DOHH2 (cell line): ENCODE measurements around the gene PPP1CC.

Source experiments
- EZH2phosphoT487 ChIP-seq: fragments of 200-600 bp; sonication (generic); IDR thresholded peaks from 2 replicates; pipeline ENCODE4 v1.6.1; 2017; ENCODE audit warnings: borderline replicate concordance, mild to moderate bottlenecking, antibody characterized with exemption, low read length, moderate library complexity, mixed read lengths
- TF ChIP-seq, protein P1 (sequence below): fragments of 200-600 bp; sonication (generic); IDR thresholded peaks from one replicate; pipeline ENCODE4 v1.5.1; 2014; ENCODE audit warnings: antibody characterized with exemption, mild to moderate bottlenecking, low read depth, low read length; ENCODE audit not compliant: poor library complexity, severe bottlenecking

DNA sequence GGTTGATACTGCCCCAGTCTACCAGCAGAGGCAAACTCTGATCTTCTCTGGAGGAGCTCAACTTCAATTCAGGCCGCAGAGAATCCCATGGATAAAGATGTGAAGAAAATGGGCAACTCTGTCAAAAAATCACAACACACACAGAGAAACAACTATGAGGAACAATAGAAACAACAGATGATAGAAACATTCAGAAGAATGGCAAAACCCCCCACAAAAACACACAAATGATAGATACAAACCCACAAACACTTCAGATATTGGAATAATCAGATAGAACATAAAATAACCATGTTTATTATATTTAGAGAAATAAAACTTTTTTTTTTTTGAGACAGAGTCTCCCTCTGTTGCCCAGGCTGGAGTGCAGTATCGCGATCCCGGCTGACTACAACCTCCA, 33.8 kb downstream of the PPP1CC start:
- TF ChIP-seq, protein P1, sequence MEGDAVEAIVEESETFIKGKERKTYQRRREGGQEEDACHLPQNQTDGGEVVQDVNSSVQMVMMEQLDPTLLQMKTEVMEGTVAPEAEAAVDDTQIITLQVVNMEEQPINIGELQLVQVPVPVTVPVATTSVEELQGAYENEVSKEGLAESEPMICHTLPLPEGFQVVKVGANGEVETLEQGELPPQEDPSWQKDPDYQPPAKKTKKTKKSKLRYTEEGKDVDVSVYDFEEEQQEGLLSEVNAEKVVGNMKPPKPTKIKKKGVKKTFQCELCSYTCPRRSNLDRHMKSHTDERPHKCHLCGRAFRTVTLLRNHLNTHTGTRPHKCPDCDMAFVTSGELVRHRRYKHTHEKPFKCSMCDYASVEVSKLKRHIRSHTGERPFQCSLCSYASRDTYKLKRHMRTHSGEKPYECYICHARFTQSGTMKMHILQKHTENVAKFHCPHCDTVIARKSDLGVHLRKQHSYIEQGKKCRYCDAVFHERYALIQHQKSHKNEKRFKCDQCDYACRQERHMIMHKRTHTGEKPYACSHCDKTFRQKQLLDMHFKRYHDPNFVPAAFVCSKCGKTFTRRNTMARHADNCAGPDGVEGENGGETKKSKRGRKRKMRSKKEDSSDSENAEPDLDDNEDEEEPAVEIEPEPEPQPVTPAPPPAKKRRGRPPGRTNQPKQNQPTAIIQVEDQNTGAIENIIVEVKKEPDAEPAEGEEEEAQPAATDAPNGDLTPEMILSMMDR, result no peak
- TF ChIP-seq EZH2phosphoT487, result no peak
